Osteoblast (primary cell): ENCODE results near the gene CEP170B. TPM values are rescaled to one million over a fixed set of nuclear protein-coding genes. Genes with fewer than 3 reads are reported as not detected.

Source experiments
- DNase-seq: peaks from one replicate; pipeline ENCODE4 v3.0.0; 2011; ENCODE audit warnings: low spot score, mixed read lengths; ENCODE audit not compliant: insufficient read length; ENCODE audit errors: missing footprints
- H2AFZ ChIP-seq: 2 replicates; pipeline ENCODE4 v1.6.0; 2011; ENCODE audit warnings: mild to moderate bottlenecking, low read length
- H3K27ac ChIP-seq: 2 replicates; pipeline ENCODE4 v1.5.1; 2011; ENCODE audit warnings: mild to moderate bottlenecking, low read depth, low read length, moderate library complexity
- H3K27me3 ChIP-seq: 2 replicates; pipeline ENCODE4 v1.6.0; 2012; ENCODE audit warnings: mild to moderate bottlenecking, control low read depth, inconsistent platforms, low read length, moderate library complexity; ENCODE audit not compliant: insufficient read depth
- H3K36me3 ChIP-seq: 2 replicates; pipeline ENCODE4 v1.5.1; 2011; ENCODE audit warnings: mild to moderate bottlenecking, low read length, control low read depth, moderate library complexity; ENCODE audit not compliant: insufficient read depth
- H3K4me1 ChIP-seq: 2 replicates; pipeline ENCODE4 v1.5.1; 2011; ENCODE audit warnings: mild to moderate bottlenecking, low read length, control low read depth, moderate library complexity; ENCODE audit not compliant: insufficient read depth
- H3K4me2 ChIP-seq: 2 replicates; pipeline ENCODE4 v1.6.0; 2011; ENCODE audit warnings: mild to moderate bottlenecking, low read length; ENCODE audit not compliant: insufficient read depth
- H3K4me3 ChIP-seq: fragments of 200-600 bp; sonication (generic); 3 replicates; pipeline ENCODE4 v1.5.1; 2012; ENCODE audit warnings: mild to moderate bottlenecking, low read length, inconsistent platforms; ENCODE audit not compliant: insufficient read depth
- H3K79me2 ChIP-seq: 2 replicates; pipeline ENCODE4 v1.6.0; 2012; ENCODE audit warnings: mild to moderate bottlenecking, low read length, control low read depth, inconsistent platforms; ENCODE audit not compliant: insufficient read depth
- H3K9me3 ChIP-seq: 2 replicates; pipeline ENCODE4 v1.5.1; 2011; ENCODE audit warnings: low read depth, low read length, control low read depth
- H4K20me1 ChIP-seq: 2 replicates; pipeline ENCODE4 v1.6.0; 2012; ENCODE audit warnings: mild to moderate bottlenecking, low read length, control low read depth; ENCODE audit not compliant: insufficient read depth
- CTCF ChIP-seq: IDR thresholded peaks from 2 replicates; pipeline ENCODE4 v1.5.1; 2011; ENCODE audit warnings: mild to moderate bottlenecking, low read depth, low read length, moderate library complexity; ENCODE audit errors: extremely low read depth
- total RNA-seq: library from RNA; depleted of rRNA; stranded (reverse); fragments of >200 nt; gene quantifications from 2 replicates; pipeline ENCODE4 v1.2.3, GENCODE V29; 2012

The CEP170B gene
- total RNA-seq, 1 donor = 21.0 TPM

- H3K9me3 ChIP-seq = no peaks in the 10 kb centered on the region
- DNase-seq = peak; percentile 19
Observed at GRCh38 chr14:104822821-104823615, 42.0 kb upstream of the CEP170B start.

GRCh38 chr14:104824353-104824997, 40.6 kb upstream of the CEP170B start:
- TF ChIP-seq CTCF = no peak
- Histone ChIP-seq H3K36me3 (no peaks in the 10 kb centered on the region), H3K9me3 (no peaks in the 10 kb centered on the region), H3K27ac (no peak overlapping the region), H3K4me2 (no peak overlapping the region), H3K4me3 (no peak overlapping the region), H3K27me3 (no peaks in the 10 kb centered on the region), H3K79me2 (no peaks in the 10 kb centered on the region), H4K20me1 (no peaks in the 10 kb centered on the region), H2AFZ (no peak overlapping the region), H3K4me1 (peaks cover 3% of the 10 kb centered on the region)
- DNase-seq = peak; percentile 34

More at GRCh38 chr14:104822821-104823615, 42.0 kb upstream of the CEP170B start:
- no peak overlapping the region for H3K4me3 ChIP-seq
- H3K79me2 ChIP-seq = no peaks in the 10 kb centered on the region
- H3K36me3 ChIP-seq = no peaks in the 10 kb centered on the region
- H3K27me3 ChIP-seq = no peaks in the 10 kb centered on the region
- no peak overlapping the region for H3K4me2 ChIP-seq
- H3K4me1 ChIP-seq = peaks cover 3% of the 10 kb centered on the region
- no peaks in the 10 kb centered on the region for H4K20me1 ChIP-seq
- no peak overlapping the region for H3K27ac ChIP-seq
- no peak overlapping the region for H2AFZ ChIP-seq
- no peak for TF ChIP-seq CTCF

GRCh38 chr14:104826189-104826860, 38.7 kb upstream of the CEP170B start:
- H3K27ac ChIP-seq = no peak overlapping the region
- H3K4me3 ChIP-seq = peak overlapping the region; percentile 73
- peaks cover 3% of the 10 kb centered on the region for H3K4me1 ChIP-seq

More at GRCh38 chr14:104826189-104826860, 38.7 kb upstream of the CEP170B start:
- peak overlapping the region; percentile 80 for H3K4me2 ChIP-seq
- TF ChIP-seq CTCF = peak; percentile 33
- DNase-seq = peak; percentile 99
- H3K9me3 ChIP-seq = no peaks in the 10 kb centered on the region
- no peaks in the 10 kb centered on the region for H3K36me3 ChIP-seq
- peak overlapping the region; percentile 91 for H2AFZ ChIP-seq
- H4K20me1 ChIP-seq = no peaks in the 10 kb centered on the region
- H3K79me2 ChIP-seq = no peaks in the 10 kb centered on the region
- no peaks in the 10 kb centered on the region for H3K27me3 ChIP-seq
